ENCODE measurements around the gene NPAS2.

The NPAS2 gene

DNA sequence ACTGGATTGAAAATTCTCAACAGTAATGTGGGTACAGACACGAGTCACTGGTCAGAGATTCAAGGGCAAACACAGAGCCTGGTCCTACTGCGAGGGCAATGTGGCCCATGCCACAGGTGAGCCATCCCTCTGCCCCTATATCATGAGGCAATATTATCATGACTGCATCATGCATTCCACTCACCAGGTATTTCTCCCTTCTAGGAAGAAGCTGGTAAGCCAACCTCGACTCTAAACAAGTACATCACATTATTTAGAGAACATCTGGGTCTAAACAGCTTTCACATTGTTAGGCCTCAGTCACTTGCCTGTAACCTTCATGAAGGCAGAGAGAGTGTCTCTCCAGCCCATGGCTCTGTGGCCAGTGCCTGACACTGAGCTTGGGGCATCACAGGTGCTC is 167.6 kb downstream of the NPAS2 start:
- H3K9ac ChIP-seq (ENCODE audit: low read length) = no peak overlapping the region
- H3K79me2 ChIP-seq (ENCODE audit: low read length) = no peaks in the 10 kb centered on the region
- no peak overlapping the region for H3K4me2 ChIP-seq (ENCODE audit: low read length)
- no peaks in the 10 kb centered on the region for H3K27me3 ChIP-seq (ENCODE audit: low read depth, low read length)
- no peak overlapping the region for H3K27ac ChIP-seq (ENCODE audit: low read length)
- no peaks in the 10 kb centered on the region for H3K36me3 ChIP-seq (replicated peaks; ENCODE audit: low read depth, low read length)
- no peaks in the 10 kb centered on the region for H4K20me1 ChIP-seq (ENCODE audit: insufficient read depth, low read length)
- TF ChIP-seq EZH2phosphoT487 (IDR thresholded peaks at IDR 0.05; ENCODE audit: low read depth) (no peak), CTCF (IDR thresholded peaks at IDR 0.05; ENCODE audit: low read depth, low read length) (no peak)
- no peak overlapping the region for H2AFZ ChIP-seq (ENCODE audit: low read depth, low read length)
- peaks cover 9% of the 10 kb centered on the region; the same call in 1 of the 2 replicates for H3K4me1 ChIP-seq (ENCODE audit: low read length)
- H3K9me3 ChIP-seq (ENCODE audit: insufficient read depth, low read length) = no peaks in the 10 kb centered on the region
- no peak overlapping the region for H3K4me3 ChIP-seq (ENCODE audit: low read length)

GRCh38 chr2:100987974-100988373 is 168.0 kb downstream of the NPAS2 start:
- Histone ChIP-seq H3K4me1 (ENCODE audit: low read length) (peaks cover 9% of the 10 kb centered on the region; the same call in 1 of the 2 replicates), H3K9ac (ENCODE audit: low read length) (no peak overlapping the region), H3K9me3 (ENCODE audit: insufficient read depth, low read length) (no peaks in the 10 kb centered on the region), H3K27me3 (ENCODE audit: low read depth, low read length) (no peaks in the 10 kb centered on the region), H3K4me2 (ENCODE audit: low read length) (no peak overlapping the region), H4K20me1 (ENCODE audit: insufficient read depth, low read length) (no peaks in the 10 kb centered on the region), H3K79me2 (ENCODE audit: low read length) (no peaks in the 10 kb centered on the region), H3K4me3 (ENCODE audit: low read length) (no peak overlapping the region), H3K27ac (ENCODE audit: low read length) (no peak overlapping the region), H3K36me3 (replicated peaks; ENCODE audit: low read depth, low read length) (no peaks in the 10 kb centered on the region), H2AFZ (ENCODE audit: low read depth, low read length) (no peak overlapping the region)
- TF ChIP-seq EZH2phosphoT487 (IDR thresholded peaks at IDR 0.05; ENCODE audit: low read depth) (no peak), CTCF (IDR thresholded peaks at IDR 0.05; ENCODE audit: low read depth, low read length) (no peak)

DNA sequence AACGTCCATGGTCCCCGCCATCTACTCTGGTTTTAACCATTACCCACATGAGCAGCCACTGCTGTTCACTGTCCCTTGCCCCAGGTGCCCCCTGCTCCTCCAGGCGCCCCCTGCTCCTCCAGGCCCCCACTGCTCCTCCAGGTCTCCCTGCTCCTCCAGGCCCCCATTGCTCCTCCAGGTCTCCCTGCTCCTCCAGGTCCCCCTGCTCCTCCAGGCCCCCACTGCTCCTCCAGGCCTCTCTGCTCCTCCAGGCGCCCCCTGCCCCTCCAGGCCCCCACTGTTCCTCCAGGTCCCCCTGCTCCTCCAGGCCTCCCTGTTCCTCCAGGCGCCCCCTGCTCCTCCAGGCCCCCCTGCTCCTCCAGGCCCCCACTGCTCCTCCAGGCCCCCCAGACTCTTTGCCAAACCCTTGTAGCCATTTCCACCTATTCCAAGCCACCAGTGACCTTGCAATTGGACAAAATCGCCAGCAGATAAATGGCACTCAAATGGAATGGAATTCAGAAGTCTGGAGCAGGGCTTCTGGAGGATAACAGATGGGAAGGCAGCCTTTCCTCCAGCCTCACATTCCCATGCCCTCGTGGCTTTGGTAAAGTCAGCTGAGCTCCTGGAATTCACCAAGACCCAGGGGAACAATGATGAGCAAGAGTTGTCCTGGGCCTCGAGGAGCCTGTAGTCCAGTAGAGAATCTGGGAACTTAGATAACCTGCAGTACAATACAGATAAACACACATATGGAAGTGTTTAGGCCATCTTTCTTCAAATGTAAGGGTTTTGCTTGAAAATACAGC is 168.9 kb downstream of the NPAS2 start:
- Histone ChIP-seq H3K36me3 (replicated peaks; ENCODE audit: low read depth, low read length) (no peaks in the 10 kb centered on the region), H3K27ac (ENCODE audit: low read length) (no peak overlapping the region), H3K4me2 (ENCODE audit: low read length) (no peak overlapping the region), H4K20me1 (ENCODE audit: insufficient read depth, low read length) (no peaks in the 10 kb centered on the region), H3K4me3 (ENCODE audit: low read length) (no peak overlapping the region), H3K27me3 (ENCODE audit: low read depth, low read length) (no peaks in the 10 kb centered on the region), H3K79me2 (ENCODE audit: low read length) (no peaks in the 10 kb centered on the region), H2AFZ (ENCODE audit: low read depth, low read length) (no peak overlapping the region), H3K9ac (ENCODE audit: low read length) (no peak overlapping the region), H3K4me1 (ENCODE audit: low read length) (peaks cover 9% of the 10 kb centered on the region; the same call in 1 of the 2 replicates), H3K9me3 (ENCODE audit: insufficient read depth, low read length) (no peaks in the 10 kb centered on the region)
- no peak for TF ChIP-seq EZH2phosphoT487 (IDR thresholded peaks at IDR 0.05; ENCODE audit: low read depth)
- TF ChIP-seq CTCF (IDR thresholded peaks at IDR 0.05; ENCODE audit: low read depth, low read length) = no peak

DNA sequence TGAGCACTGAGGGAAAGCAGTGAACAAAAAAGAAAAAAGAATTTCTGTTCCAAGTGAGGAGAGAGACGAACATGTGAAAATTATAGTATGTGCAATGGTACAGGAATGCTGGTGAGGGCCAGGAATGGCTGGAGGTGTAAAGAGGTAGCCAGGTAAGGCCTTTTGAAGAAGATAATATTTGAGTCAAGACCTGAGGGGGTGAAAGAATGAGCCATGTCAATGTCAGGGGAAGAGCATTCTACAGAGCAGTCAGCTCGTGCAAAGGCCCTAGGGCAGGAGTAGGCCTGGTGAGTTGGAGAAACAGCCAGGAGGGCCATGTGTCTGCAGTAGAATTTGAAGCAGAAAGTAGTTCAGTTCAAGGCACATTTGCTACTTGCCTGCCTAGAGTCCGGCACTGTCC is 169.7 kb downstream of the NPAS2 start:
- no peaks in the 10 kb centered on the region for H3K79me2 ChIP-seq (ENCODE audit: low read length)
- H3K27ac ChIP-seq (ENCODE audit: low read length) = no peak overlapping the region
- H3K4me2 ChIP-seq (ENCODE audit: low read length) = no peak overlapping the region
- no peak overlapping the region for H2AFZ ChIP-seq (ENCODE audit: low read depth, low read length)
- H3K4me3 ChIP-seq (ENCODE audit: low read length) = no peak overlapping the region
- no peaks in the 10 kb centered on the region for H3K9me3 ChIP-seq (ENCODE audit: insufficient read depth, low read length)
- no peaks in the 10 kb centered on the region for H3K36me3 ChIP-seq (replicated peaks; ENCODE audit: low read depth, low read length)
- H3K4me1 ChIP-seq (ENCODE audit: low read length) = peaks cover 9% of the 10 kb centered on the region; the same call in 1 of the 2 replicates
- H3K27me3 ChIP-seq (ENCODE audit: low read depth, low read length) = no peaks in the 10 kb centered on the region
- no peaks in the 10 kb centered on the region for H4K20me1 ChIP-seq (ENCODE audit: insufficient read depth, low read length)
- H3K9ac ChIP-seq (ENCODE audit: low read length) = no peak overlapping the region
- no peak for TF ChIP-seq CTCF (IDR thresholded peaks at IDR 0.05; ENCODE audit: low read depth, low read length)
- TF ChIP-seq EZH2phosphoT487 (IDR thresholded peaks at IDR 0.05; ENCODE audit: low read depth) = no peak
